ENCODE data around the gene SKI. TPM values are rescaled to one million over a fixed set of nuclear protein-coding genes. Genes with fewer than 3 reads are reported as not detected.

The SKI gene
- total RNA-seq, 1 donor from 2014 or later: 40.7 TPM

GRCh38 chr1:2199042-2199810 lies 28.9 kb upstream of the SKI start:
- peak; percentile 96 for DNase-seq
- Mint-ChIP-seq H3K9me3 (no peaks in the 10 kb centered on the region), H3K27me3 (no peaks in the 10 kb centered on the region), H3K4me3 (peak overlapping the region; percentile 96), H3K4me1 (peaks cover 13% of the 10 kb centered on the region), H3K36me3 (ENCODE audit: low read depth) (no peaks in the 10 kb centered on the region), H3K27ac (peak overlapping the region; percentile 89)
- intact Hi-C loops (cut with micrococcal nuclease): loop anchor here (2.0 to 5.0 kb wide), 2 partner anchors 102 to 328 kb away; partner anchors contain the start of gene PANK4

GRCh38 chr1:2200308-2200943 lies 27.7 kb upstream of the SKI start:
- Mint-ChIP-seq H3K27ac (no peak overlapping the region), H3K36me3 (ENCODE audit: low read depth) (no peaks in the 10 kb centered on the region), H3K4me3 (peak overlapping the region; percentile 96), H3K9me3 (no peaks in the 10 kb centered on the region), H3K27me3 (no peaks in the 10 kb centered on the region), H3K4me1 (peaks cover 11% of the 10 kb centered on the region)
- no peak for DNase-seq
- intact Hi-C loops (cut with micrococcal nuclease): no loop called here

- no peak for DNase-seq
- H3K27ac Mint-ChIP-seq: no peak overlapping the region
- H3K4me3 Mint-ChIP-seq: no peak overlapping the region
- no peaks in the 10 kb centered on the region for H3K27me3 Mint-ChIP-seq
- intact Hi-C loops (cut with micrococcal nuclease): no loop called here
- no peaks in the 10 kb centered on the region for H3K9me3 Mint-ChIP-seq
- no peaks in the 10 kb centered on the region for H3K36me3 Mint-ChIP-seq (ENCODE audit: low read depth)
- H3K4me1 Mint-ChIP-seq: peaks cover 13% of the 10 kb centered on the region
These were observed 27.1 kb upstream of the SKI start for GRCh38 chr1:2201062-2201461.

DNA sequence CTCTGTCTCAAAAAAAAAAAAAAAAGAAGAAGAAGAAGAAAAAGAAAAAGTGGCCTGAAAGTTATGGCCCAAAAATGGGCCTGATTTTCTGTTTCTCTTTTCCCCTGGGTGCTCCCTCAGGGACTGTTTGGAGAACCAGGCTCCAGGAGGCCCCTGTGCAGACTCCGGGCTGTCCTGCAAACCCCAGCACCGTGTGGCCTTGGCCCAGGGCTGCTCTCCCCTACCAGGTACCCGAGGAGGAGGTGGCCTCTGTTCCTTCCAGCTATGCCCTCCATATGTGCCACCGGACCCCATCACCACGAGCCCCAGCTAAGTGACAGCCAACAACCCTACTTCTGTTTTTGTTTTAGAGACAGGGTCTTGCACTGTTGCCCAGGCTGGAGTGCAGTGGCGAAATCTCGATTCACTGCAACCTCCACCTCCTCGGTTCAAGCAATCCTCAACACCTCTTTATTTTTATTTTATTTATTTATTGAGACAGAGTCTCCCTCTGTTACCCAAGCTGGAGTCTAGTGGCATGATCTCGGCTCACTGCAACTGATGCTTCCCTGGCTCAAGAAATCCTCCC lies 26.0 kb upstream of the SKI start:
- no peaks in the 10 kb centered on the region for H3K27me3 Mint-ChIP-seq
- no peak overlapping the region for H3K4me3 Mint-ChIP-seq
- no peaks in the 10 kb centered on the region for H3K36me3 Mint-ChIP-seq (ENCODE audit: low read depth)
- no peak overlapping the region for H3K27ac Mint-ChIP-seq
- intact Hi-C loops (cut with micrococcal nuclease): no loop called here
- no peak for DNase-seq
- peaks cover 13% of the 10 kb centered on the region for H3K4me1 Mint-ChIP-seq
- H3K9me3 Mint-ChIP-seq: no peaks in the 10 kb centered on the region

DNA sequence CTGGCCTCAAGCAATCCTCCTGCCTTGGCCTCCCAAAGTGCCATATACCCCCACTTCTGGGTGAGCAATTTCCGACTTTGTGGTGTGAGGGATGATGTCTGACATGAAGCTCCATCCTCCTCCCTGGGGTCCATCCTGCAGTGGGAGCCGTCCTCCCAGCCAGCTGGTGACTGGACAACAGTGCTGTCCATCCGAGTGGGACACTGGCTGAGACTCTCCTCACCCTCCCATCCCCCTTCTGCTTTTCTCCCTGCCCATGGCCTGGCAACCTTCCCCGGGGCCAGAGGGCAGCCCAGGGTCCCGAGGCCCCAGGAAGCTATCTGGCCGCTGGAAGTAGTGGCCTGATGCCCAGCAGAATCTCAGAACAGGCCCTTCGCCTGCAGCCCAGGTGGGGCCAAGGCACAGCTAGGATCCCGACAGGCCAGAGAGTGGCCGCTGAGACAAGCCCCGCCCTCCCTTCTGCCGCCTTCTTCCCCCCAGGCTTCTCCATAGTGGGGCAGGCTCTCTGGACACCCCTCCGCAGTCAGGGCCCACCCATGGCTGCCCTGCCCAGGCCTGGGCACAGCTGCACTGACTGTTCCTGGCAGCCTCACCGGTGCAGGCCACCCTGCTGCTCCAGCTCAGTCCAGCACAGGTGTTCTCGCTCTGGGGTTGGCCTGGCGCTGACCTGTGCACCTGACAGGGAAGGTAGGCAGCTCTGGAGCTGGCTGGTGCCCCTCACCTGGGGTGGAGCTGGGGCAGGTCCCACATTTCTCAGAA lies 25.1 kb upstream of the SKI start:
- intact Hi-C loops (cut with micrococcal nuclease): no loop called here
- Mint-ChIP-seq H3K27me3 (no peaks in the 10 kb centered on the region), H3K9me3 (no peaks in the 10 kb centered on the region), H3K4me1 (peaks cover 13% of the 10 kb centered on the region), H3K4me3 (no peak overlapping the region), H3K27ac (no peak overlapping the region), H3K36me3 (ENCODE audit: low read depth) (no peaks in the 10 kb centered on the region)
- no peak for DNase-seq

DNA sequence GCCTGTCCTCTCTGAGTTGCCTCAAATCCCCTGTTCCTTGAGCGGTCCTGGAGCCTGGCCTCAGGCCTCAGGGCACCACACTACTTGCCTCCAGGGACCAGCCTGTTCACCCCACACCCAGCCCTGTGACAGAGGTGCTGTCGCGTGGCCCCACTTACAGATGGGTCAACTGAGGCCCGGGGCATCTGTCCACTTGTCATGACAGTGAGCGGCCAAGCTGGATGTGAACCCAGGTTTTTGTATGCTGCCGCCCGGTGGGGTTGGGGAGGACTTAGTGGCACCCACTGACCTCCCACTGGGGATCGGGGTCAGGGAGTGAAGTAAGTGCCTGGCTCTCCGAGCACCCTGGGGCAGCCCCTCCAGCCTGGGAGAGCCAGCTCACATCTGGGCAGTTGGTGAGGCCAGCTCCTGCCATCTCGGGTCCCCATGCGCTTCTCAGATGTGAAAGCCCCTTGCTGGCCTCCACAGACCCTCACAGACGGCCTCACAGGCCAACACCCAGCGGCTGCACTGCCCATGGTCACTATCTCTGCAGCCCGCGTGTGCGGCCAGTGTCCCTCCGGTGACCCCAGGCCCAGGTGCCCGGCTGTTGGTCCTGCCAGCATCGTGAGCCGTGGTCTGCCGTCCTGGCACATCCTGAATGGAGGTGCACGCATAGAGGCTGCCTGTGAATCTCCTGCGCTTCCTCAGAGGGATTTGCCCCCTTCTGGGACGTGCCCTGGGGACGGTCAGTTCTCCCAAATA lies 24.3 kb upstream of the SKI start:
- Mint-ChIP-seq H3K9me3 (no peaks in the 10 kb centered on the region), H3K4me3 (no peak overlapping the region), H3K4me1 (peaks cover 13% of the 10 kb centered on the region), H3K36me3 (ENCODE audit: low read depth) (no peaks in the 10 kb centered on the region), H3K27ac (no peak overlapping the region), H3K27me3 (no peaks in the 10 kb centered on the region)
- intact Hi-C loops (cut with micrococcal nuclease): loop anchor here (1.0 to 2.0 kb wide), 2 partner anchors 9 to 23 kb away; no protein-coding TSS in a partner anchor
- no peak for DNase-seq

GRCh38 chr1:2204415-2205190 lies 23.5 kb upstream of the SKI start:
- peaks cover 8% of the 10 kb centered on the region for H3K4me1 Mint-ChIP-seq
- H3K9me3 Mint-ChIP-seq: no peaks in the 10 kb centered on the region
- H3K27me3 Mint-ChIP-seq: peaks cover 2% of the 10 kb centered on the region
- intact Hi-C loops (cut with micrococcal nuclease): loop anchor here (1.0 to 2.0 kb wide), 3 partner anchors 9 to 285 kb away; partner anchors contain the start of gene TMEM52
- H3K27ac Mint-ChIP-seq: no peak overlapping the region
- H3K4me3 Mint-ChIP-seq: peak overlapping the region; percentile 59
- H3K36me3 Mint-ChIP-seq (ENCODE audit: low read depth): no peaks in the 10 kb centered on the region
- DNase-seq: peak; percentile 87

GRCh38 chr1:2205191-2205952 lies 22.7 kb upstream of the SKI start:
- intact Hi-C loops (cut with micrococcal nuclease): loop anchor here (1.0 to 2.0 kb wide), 2 partner anchors 21 to 286 kb away; partner anchors contain the start of gene TMEM52

DNA sequence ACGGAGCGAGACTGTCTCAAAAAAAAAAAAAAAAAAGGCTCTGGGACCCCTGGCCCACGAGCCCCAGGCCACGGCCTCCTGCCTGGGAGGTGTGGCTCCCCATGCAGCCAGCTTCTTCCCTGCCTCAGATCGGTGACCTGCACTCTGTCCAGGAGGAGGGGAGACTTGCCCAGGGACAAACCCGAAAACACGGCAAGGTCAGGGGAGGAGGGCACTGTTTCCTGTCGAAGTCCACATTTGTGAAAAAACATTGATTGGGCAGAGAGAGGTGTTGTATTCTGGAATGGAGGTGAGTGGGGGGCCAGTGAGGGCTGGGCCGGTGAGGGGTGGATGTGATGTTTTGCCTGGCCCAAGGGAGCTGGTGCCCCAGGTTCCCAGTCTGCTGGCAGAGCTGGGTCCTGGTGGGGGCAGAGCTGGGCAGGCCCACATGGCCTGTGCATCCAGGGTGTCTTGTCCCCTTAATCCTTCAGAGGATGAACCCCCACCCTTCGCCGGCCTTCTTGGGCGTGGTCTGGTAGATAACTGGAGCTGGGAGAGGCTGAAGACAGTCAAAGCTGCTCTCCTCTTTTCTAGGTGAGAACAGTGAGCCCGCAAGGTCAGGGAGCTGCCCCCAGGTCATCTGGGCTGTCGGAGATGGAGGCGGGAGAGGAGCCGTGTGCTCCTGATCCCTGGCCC lies 21.2 kb upstream of the SKI start:
- Mint-ChIP-seq H3K9me3 (no peaks in the 10 kb centered on the region), H3K27ac (peak overlapping the region; percentile 45), H3K36me3 (ENCODE audit: low read depth) (no peaks in the 10 kb centered on the region), H3K4me3 (no peak overlapping the region), H3K4me1 (peaks cover 2% of the 10 kb centered on the region), H3K27me3 (peaks cover 2% of the 10 kb centered on the region)
- DNase-seq: no peak
- intact Hi-C loops (cut with micrococcal nuclease): no loop called here

More at GRCh38 chr1:2205191-2205952, 22.7 kb upstream of the SKI start:
- peak; percentile 96 for DNase-seq
- no peaks in the 10 kb centered on the region for H3K36me3 Mint-ChIP-seq (ENCODE audit: low read depth)
- H3K9me3 Mint-ChIP-seq: no peaks in the 10 kb centered on the region
- H3K27me3 Mint-ChIP-seq: peaks cover 2% of the 10 kb centered on the region
- peak overlapping the region; percentile 65 for H3K4me3 Mint-ChIP-seq
- peak overlapping the region; percentile 62 for H3K27ac Mint-ChIP-seq
- peaks cover 2% of the 10 kb centered on the region for H3K4me1 Mint-ChIP-seq

GRCh38 chr1:2208309-2209239 lies 19.5 kb upstream of the SKI start:
- DNase-seq: no peak
- Mint-ChIP-seq H3K27me3 (peaks cover 2% of the 10 kb centered on the region), H3K9me3 (no peaks in the 10 kb centered on the region), H3K27ac (no peak overlapping the region), H3K4me3 (no peak overlapping the region), H3K36me3 (ENCODE audit: low read depth) (no peaks in the 10 kb centered on the region), H3K4me1 (peaks cover 4% of the 10 kb centered on the region)
- intact Hi-C loops (cut with micrococcal nuclease): no loop called here

Data from activated CD4-positive, alpha-beta T cell treated with anti-CD3 and anti-CD28 coated beads, Interleukin-2, amount 10 ng/mL, durations not matched to agents 24 days and 14 days (primary cell).